HG03135 (cell line): ENCODE results near the gene RING1.

Source experiments
- ATAC-seq: cut with Tn5 transposase; IDR thresholded peaks from one replicate; pipeline ENCODE4 v1.9.1; 2021; ENCODE audit warnings: mild to moderate bottlenecking, moderate library complexity; ENCODE audit not compliant: unreplicated experiment

Gene RING1

GRCh38 chr6:33171880-33172687, 36.2 kb upstream of the RING1 start:
- no peak for ATAC-seq

- ATAC-seq = no peak
Observed at GRCh38 chr6:33172688-33173534, 35.4 kb upstream of the RING1 start.

DNA sequence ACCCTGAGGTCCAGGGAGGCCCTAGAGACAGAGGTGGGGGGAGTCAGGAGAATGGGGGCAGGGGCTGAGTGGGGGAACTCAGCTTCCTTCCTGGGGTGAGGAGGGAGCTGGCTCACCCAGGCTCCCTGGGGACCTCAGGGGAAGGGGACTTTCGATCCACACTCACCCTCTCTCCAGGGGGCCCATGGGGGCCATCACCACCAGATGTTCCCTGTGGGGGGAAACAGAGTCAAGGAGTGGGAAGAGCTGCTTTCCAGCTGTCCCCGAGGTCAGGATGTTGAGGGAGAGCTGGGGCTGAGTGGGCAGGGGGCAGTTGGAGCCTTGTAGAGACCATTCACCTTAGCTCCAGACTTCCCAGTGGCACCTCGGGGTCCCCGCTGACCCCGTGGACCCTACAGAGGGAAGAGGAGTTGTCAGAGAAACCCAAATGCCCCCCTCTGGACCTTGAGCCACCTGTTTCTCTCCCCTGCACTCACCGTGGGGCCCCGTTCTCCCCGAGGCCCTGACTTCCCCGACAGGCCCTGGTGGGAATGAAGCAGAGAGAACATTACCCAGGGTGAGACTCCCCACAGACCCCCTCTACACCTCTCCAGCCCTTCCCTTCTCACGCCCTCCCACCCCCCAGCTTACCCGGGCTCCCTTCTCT, 34.6 kb upstream of the RING1 start:
- no peak for ATAC-seq

DNA sequence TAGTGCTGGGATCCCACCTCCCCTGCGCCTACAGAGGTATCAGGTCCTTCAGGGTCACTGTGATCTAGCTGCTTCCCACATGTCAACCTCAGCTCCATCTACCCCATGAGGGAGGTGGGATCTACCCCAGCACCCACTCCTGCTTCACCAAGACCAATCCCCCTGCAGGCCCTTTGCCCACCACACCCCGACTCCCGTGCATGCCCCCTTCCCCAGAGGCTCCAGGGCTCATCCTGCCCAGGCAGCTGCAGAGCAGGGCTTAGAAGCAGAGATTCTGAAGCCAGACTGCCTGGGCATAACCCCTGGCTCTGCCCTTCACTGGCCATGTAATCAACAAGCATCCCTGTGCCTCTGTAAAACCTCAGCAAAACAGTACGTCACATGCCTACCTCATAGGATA, 33.5 kb upstream of the RING1 start:
- no peak for ATAC-seq

GRCh38 chr6:33175436-33176069, 32.7 kb upstream of the RING1 start:
- ATAC-seq = no peak

DNA sequence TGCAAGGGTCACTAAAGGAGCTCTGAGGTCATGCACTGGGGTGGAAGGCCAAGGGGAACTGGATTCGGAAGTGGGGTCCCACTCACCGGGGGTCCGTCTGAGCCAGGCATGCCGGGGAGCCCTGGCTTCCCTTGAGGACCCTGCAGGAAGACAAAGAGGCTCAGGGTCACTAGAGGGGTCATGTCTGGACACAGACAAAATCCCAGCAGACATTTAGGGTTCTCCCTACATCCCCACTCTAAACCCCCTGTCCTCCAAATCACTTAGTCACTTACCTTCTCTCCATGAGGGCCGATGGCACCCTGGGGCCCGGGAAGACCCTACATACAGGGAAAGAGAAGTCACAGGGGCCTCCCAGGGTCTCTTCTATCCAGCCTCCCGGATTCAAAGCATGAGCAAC, 31.4 kb upstream of the RING1 start:
- no peak for ATAC-seq

DNA sequence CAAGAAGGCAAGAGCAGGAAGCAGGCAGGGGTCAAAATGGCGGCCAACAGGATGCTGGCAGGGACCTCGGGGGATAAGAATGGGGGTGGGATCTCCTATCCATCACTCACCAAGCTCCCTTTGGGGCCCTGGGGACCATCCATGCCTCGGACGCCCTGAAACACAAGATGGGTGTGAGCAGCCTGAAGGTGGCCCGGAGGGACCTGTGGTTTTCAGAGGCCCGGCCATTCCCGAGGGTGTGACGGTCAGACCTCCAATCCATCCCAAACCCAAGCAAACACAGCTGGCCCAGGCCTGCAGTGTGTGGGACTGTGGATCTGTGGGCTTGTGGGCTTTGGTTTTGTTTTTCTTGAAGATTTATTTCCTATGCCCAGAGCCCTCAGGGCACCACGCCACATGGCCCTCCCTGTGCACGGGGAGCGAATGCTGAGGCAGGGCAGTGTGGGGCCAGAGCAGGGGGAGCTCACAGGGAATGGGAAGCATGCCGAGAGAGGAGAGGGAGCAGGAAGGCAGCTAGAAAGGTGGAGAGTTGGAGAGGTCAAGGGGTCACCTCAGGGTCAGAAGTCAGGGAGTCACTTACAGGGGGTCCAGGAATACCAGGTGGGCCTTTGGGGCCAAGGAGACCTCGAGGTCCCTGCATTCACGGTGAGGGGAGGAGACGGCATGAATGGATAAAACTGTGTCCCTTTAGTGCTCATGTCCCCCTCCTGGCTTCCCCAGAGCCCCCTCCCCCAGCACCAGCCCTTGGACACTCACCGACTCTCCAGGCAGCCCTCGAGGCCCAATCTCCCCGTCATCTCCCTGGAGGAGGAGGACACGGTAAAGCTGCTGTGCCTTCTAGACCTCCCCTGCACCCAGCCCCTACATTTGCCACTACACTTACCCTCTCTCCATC, 30.5 kb upstream of the RING1 start:
- ATAC-seq = no peak

- no peak for ATAC-seq
Observed at GRCh38 chr6:33178755-33179475, 29.4 kb upstream of the RING1 start.

- no peak for ATAC-seq
Observed at GRCh38 chr6:33181141-33181540, 27.2 kb upstream of the RING1 start.

GRCh38 chr6:33183071-33183683, 25.1 kb upstream of the RING1 start:
- no peak for ATAC-seq

- ATAC-seq = no peak
Observed at GRCh38 chr6:33185190-33185589, 23.1 kb upstream of the RING1 start.

DNA sequence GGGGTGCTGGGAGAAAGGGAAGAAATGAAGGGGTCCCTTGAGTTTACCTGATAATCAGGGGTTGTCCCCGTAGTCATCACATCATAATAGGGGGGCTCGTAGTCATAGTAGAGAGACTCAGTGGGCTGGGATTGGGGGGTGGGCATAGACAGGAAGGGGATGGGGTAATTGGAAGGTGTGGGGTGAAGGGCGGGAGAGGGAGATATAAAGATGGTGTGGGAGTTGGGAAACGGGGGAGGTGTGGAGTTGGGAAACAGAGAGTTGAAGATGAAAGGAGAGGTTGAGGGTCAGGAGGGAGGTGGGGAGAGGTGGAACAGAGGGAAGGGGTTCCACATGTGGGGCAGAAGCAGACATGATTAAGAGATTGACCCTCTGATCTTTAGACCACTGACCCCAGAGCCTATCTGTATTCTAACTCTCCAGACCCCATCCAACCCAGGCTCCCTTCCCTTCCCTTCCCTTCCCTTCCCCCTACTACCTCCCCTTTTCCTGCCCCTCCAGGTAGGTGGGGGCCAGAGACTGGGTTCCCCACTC, 22.6 kb upstream of the RING1 start:
- no peak for ATAC-seq

DNA sequence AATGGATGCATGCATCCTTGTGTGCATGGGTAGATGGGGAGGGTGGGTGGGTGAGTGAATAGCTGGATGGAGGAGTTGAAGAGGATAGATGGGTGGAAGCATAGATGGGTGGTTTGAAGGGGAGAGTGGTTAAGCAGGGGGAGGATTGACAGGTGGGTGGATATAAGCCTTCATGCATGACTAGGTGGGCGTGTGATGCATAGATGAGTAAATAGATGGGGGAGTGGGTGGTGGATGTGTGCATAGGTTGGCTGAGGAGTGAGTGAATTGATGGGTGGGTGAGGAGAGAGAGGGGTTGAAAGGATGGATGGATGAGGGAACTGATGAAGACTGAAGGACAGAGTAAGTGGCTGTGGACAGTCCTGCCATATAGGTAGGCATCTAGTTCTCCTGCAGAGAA, 20.5 kb upstream of the RING1 start:
- no peak for ATAC-seq

- no peak for ATAC-seq
Observed at GRCh38 chr6:33189164-33189563, 19.1 kb upstream of the RING1 start.

- no peak for ATAC-seq
Observed at GRCh38 chr6:33189625-33190448, 18.5 kb upstream of the RING1 start.

DNA sequence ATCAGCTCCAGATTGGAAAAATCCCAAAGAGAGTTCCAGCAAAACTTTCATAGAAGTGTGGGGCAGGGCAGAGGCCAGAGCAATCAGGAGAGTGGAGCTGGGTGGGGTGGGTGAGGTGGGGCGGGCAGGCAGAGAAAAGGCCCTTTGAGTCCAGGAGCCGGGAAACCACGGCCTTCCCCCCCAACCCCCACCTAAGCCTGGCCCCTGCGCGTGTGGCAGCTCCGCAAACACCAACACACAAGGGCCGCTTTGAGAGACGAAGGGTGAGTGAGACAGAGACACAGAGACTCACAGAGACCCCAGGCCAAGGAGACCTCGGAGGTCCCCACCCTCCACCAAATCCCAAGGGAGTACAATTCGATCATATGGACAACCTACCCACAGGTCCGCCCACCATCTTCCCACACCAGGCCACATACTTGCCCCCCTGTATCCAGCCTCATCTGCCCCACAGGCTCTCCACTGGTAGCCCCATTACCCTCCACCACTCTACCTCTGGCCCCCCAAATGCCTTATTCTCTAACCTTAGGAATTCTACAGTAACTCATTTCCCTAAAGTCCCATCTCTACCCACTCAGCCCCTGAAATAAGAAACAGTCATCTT, 17.7 kb upstream of the RING1 start:
- no peak for ATAC-seq

GRCh38 chr6:33191383-33192104, 16.8 kb upstream of the RING1 start:
- no peak for ATAC-seq
